ENCODE results near the gene DOK7.

GRCh38 chr4:3476936-3477749, 14.0 kb downstream of the DOK7 start:
- TF ChIP-seq PATZ1 (CRISPR knock-in tag; IDR thresholded peaks at IDR 0.05; ENCODE audit: borderline replicate concordance) (no peak), TSHZ2 (CRISPR knock-in tag; IDR thresholded peaks at IDR 0.05) (no peak), TCF4 (CRISPR knock-in tag; IDR thresholded peaks at IDR 0.05; ENCODE audit: borderline replicate concordance) (no peak), RARB (CRISPR knock-in tag; IDR thresholded peaks at IDR 0.05) (no peak), ISL1 (CRISPR knock-in tag; IDR thresholded peaks at IDR 0.05) (no peak), PPARA (CRISPR knock-in tag; IDR thresholded peaks at IDR 0.05; ENCODE audit: borderline replicate concordance) (no peak), CREB5 (CRISPR knock-in tag; IDR thresholded peaks at IDR 0.05; ENCODE audit: low read depth) (no peak), ARNTL (CRISPR knock-in tag; IDR thresholded peaks at IDR 0.05; ENCODE audit: borderline replicate concordance, low read depth) (no peak), ZNF70 (CRISPR knock-in tag; IDR thresholded peaks at IDR 0.05) (no peak), OSR1 (CRISPR knock-in tag; IDR thresholded peaks at IDR 0.05) (no peak), ZFP30 (CRISPR knock-in tag; IDR thresholded peaks at IDR 0.05) (no peak), ZFP3 (CRISPR knock-in tag; IDR thresholded peaks at IDR 0.05) (no peak)
